GM18867 (cell line): Measurements from ENCODE around the gene LRBA.
A peak's percentile ranks its signal among the peaks of the same experiment; 100 is the strongest.

ENCODE experiments used
- ATAC-seq: cut with Tn5 transposase; IDR thresholded peaks from one replicate; pipeline ENCODE4 v1.9.1; 2021; ENCODE audit warnings: mild to moderate bottlenecking, moderate library complexity; ENCODE audit not compliant: unreplicated experiment

Gene LRBA

GRCh38 chr4:150256841-150257730 is 758.0 kb downstream of the LRBA start:
- ATAC-seq = no peak

DNA sequence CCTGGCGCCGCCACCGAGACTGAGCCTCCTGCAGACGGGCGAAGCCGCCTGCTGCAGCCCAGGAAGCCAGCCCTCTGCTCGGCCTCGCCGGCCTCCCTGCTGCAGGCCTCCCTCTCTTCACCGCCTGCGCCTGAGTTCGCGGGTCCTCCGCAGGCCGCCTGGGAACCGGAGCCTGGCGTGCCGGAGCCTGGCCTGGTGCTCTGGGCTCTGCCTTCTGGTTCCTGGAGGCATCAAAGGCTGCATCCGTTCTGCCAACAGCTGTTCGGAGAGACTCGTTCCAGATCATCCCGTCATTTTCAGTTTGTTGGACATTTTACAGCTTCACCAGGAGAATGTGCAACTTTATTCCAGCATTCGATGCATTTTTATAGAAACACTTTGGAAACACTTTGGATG is 758.9 kb downstream of the LRBA start:
- no peak for ATAC-seq

DNA sequence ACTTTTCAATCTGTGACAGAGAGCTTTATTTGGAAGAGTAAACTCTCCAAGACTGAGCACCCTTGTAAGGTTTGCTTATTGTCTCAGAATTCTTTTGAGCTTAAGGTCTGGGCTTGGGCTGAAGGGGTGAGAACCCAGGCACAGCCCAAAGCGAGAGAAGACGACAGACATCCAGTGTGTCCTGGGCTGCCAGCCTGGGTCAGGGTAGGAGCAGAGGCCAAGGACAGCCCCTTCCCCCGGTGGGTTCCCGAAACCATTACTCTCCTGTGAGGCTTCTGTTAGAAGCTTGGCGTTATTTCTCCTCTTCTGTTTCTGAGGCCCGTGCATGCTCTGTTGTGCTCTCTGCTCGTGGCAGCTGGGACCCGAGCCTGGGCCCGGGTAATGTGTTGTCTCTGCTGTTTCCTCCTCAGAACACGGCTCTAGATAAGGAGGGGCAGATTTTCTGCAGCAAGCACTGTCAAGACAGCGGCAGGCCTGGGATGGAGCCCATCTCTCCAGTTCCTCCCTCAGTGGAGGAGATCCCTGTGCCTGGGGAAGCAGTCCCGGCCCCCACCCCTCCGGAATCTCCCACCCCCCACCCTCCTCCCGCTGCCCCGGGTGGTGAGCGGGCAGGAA is 759.4 kb downstream of the LRBA start:
- no peak for ATAC-seq

GRCh38 chr4:150253965-150254630 is 761.0 kb downstream of the LRBA start:
- no peak for ATAC-seq

DNA sequence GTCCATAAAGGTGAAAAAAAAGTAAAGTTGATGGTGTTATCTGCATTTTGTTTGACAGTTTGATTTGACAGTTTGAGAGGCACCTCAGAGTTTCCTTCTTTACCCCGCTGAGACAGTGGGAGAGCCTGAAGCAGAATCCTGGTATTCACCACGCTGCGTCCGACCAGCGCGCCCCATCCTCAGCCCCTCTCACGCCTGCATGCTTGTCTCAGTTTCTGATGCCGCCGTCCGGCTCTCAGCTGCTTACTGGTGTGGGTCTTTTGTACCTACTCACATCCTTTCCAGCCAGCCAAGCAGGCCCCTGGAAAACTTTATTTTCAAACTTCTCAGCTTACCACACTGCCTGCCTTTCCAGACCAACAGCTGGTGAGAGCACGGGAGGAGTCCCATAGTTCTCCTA is 761.7 kb downstream of the LRBA start:
- ATAC-seq = no peak

DNA sequence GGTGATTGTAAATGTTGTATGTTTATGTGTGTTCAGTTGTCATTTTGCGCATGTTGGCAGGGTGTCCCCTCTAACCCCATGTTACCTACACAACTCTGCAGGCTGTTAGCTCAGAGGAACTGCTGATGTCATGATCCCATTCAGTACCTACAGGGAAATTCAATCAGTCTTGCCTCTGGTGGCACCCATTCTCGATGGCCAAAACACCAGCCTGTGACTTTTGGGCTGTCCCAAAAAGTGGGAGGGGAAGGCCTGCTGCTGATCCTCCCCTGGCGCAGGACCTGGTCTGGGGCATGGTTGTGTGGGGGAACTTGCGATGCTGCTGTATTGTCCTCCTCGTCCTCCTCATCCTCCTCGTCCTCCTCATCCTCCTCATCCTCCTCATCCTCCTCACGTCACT is 762.3 kb downstream of the LRBA start:
- no peak for ATAC-seq

DNA sequence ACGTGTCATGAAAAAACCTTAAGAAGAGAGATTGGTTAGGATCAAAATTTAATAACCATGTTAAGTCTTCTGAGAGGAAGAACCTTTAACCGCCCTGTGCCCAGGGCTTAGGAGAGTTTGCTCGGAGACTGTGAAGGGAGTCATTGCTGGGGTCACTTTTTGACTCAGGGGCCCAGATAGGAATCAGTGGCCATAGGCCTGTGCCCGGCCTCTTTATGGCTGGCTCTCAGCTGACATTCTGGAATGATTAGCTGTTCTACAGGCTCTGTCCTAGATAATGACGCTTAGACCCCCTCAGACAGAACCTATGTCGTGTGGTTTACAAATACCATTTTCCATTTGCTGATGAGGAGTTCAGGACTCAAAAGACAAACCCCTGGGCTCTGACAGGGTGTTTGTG is 762.8 kb downstream of the LRBA start:
- ATAC-seq = no peak

DNA sequence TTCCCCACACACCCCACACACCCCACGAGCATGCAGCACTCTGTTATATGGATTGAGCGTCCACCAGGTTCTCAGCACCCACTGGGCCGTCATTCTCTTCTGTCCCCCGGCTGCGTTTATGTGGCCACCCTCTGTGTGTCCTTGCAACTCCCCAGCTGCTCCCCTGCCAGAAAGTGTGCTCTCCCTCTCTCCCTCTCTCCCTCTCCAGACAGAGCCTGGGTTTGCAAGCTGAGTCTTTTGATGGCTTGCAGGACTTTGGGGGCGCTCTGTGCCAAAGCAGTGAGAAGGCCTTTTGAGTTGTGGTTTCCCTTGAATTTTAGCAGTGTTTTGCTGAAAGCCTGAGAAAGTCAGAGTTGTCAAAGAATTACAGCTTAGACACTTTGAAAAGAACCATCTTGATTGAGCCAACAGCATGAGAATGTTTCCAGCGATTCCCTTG is 763.3 kb downstream of the LRBA start:
- no peak for ATAC-seq

- no peak for ATAC-seq
These were observed 764.0 kb downstream of the LRBA start for GRCh38 chr4:150250998-150251651.

DNA sequence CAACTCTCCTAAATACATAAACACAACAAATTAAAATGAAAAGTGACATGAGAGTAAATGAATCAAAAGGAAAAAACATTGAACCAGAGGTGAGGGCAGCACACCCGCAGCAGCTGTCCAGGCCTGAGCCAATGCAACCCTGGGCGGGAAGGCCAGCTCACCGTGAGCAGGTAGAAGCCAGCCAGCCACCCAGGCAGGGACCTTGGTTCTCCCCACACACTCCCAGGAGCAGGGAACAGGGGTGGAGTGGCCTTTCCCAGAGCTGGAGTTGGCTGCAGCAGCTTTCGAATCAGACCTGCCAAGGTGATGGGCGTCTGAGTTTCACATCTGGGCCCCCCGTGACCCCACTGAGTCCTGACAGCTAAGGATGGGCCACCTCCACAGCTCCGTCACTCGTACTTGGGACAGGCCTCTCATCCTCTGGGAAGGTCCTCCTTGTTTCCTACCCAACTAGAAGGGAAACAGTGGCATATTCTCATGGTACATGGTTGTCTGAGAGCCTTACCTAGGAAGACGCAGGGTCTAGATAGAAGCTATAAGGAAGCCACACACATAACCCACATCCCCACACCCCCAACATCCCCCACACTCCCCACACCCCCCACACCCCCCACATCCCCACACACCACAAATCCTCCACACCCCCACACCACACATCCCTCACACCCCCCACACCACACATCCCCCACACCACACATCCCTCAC is 764.6 kb downstream of the LRBA start:
- ATAC-seq = no peak

- ATAC-seq = no peak
These were observed 766.9 kb downstream of the LRBA start for GRCh38 chr4:150248181-150248580.

- no peak for ATAC-seq
These were observed 767.9 kb downstream of the LRBA start for GRCh38 chr4:150247184-150247583.

GRCh38 chr4:150244600-150244999 is 770.5 kb downstream of the LRBA start:
- ATAC-seq = no peak

DNA sequence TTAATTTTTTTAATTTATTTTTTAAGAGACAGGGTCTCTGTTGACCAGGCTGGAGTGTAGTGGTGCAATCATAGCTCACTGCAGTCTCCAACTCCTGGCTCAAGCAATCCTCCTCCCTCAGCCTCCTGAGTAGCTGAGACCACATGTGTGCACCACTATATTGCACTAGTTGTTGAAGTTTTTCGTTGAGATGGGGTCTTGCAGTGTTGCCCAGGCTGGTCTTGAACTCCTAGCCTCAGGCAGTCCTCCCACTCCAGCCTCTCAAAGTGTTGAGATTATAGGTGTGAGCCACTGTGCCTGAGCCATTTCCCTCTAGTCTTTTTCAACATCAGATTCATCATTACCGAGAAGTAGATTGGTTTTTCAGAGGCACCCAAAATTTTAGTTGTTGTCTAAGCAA is 771.2 kb downstream of the LRBA start:
- ATAC-seq = no peak

- peak; percentile 60 for ATAC-seq
These were observed 772.1 kb downstream of the LRBA start for GRCh38 chr4:150242820-150243458.

GRCh38 chr4:150240011-150240410 is 775.1 kb downstream of the LRBA start:
- no peak for ATAC-seq

DNA sequence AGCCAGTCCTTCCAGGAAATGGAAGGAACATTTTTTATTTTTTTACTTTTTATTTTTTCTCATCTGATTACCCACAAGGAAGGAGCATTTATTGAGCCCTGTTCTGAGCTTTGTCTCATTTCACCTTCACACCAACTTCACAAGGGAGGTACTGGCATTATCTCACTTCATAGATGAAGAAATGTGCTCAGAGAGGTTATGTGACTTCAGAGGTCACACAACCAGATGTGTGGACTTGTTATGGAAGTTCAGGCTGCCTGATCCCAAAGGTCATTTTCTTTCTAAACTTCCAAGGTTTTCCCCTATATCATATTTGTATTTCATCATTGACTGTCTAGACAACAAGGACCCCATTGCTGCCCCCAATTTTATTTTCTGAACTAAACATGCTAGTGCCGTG is 776.5 kb downstream of the LRBA start:
- ATAC-seq = no peak

GRCh38 chr4:150237110-150237872 is 777.8 kb downstream of the LRBA start:
- ATAC-seq = no peak

- ATAC-seq = no peak
These were observed 778.5 kb downstream of the LRBA start for GRCh38 chr4:150236626-150237025.
